Measurements from ENCODE around the gene HK2. TPM values are rescaled to one million over a fixed set of nuclear protein-coding genes. Genes with fewer than 3 reads are reported as not detected.
"Not testable (repeated sequence)": the region's sequence is repeated elsewhere in the genome, so short reads cannot be mapped to it uniquely, and the experiment has no call there.

Gene HK2
- total RNA-seq, 1 experiment from 2014 or later, result 43.8 TPM

GRCh38 chr2:74831693-74832530 lies 2.0 kb upstream of the HK2 start:
- H3K9me3 ChIP-seq (ENCODE audit: low read length), result no peaks in the 10 kb centered on the region
- H3K4me1 ChIP-seq (ENCODE audit: insufficient read depth, low read length), result peaks cover 31% of the 10 kb centered on the region
- peaks cover 30% of the 10 kb centered on the region for H3K79me2 ChIP-seq (ENCODE audit: low read length)
- CTCF ChIA-PET, result no interaction called here
- no peak overlapping the region for H3K9ac ChIP-seq (ENCODE audit: low read length)
- no peak overlapping the region for H3K4me3 ChIP-seq (ENCODE audit: low read length)
- no peaks in the 10 kb centered on the region for H3K27me3 ChIP-seq (ENCODE audit: low read length)
- H3K9me2 ChIP-seq (replicated peaks; ENCODE audit: low read length), result no peaks in the 10 kb centered on the region
- no TSS peak for BruUV-seq (replicated peaks)
- TF ChIP-seq CTCF (conservative IDR thresholded peaks at IDR 0.05; ENCODE audit: low read depth, low read length) (no peak), EZH2phosphoT487 (IDR thresholded peaks at IDR 0.05; ENCODE audit: borderline replicate concordance, low read length) (no peak), EZH2 (IDR thresholded peaks at IDR 0.05; ENCODE audit: low read length, unreplicated experiment) (no peak)
- H3K36me3 ChIP-seq (ENCODE audit: low read depth, low read length), result no peaks in the 10 kb centered on the region
- POLR2A ChIA-PET (ENCODE audit: unreplicated experiment), result no interaction called here
- intact Hi-C loops (cut with micrococcal nuclease), result no loop called here
- peak overlapping the region; percentile 38 for H3K4me2 ChIP-seq (ENCODE audit: low read length)
- H3K27ac ChIP-seq (ENCODE audit: low read length), result peak overlapping the region; percentile 33
- H2AFZ ChIP-seq (ENCODE audit: low read length), result no peak overlapping the region
- ATAC-seq (peak; percentile 18), DNase-seq (peak; percentile 73)
- H4K20me1 ChIP-seq (ENCODE audit: low read length), result peaks cover 11% of the 10 kb centered on the region
- no peaks in the 10 kb centered on the region for H3F3A ChIP-seq (ENCODE audit: low read length, unreplicated experiment)

- H3K79me2 ChIP-seq (ENCODE audit: low read length), result peaks cover 54% of the 10 kb centered on the region
- CTCF ChIA-PET, result interaction anchor here (0.6 kb wide), 1 partner anchor 144 kb away, joined by 3 read pairs; no protein-coding TSS in a partner anchor
- H4K20me1 ChIP-seq (ENCODE audit: low read length), result peaks cover 19% of the 10 kb centered on the region
- not testable (repeated sequence) for H3K9me2 ChIP-seq (replicated peaks; ENCODE audit: low read length); H3K9me3 ChIP-seq (ENCODE audit: low read length); DNase-seq; H3F3A ChIP-seq (ENCODE audit: low read length, unreplicated experiment); H3K36me3 ChIP-seq (ENCODE audit: low read depth, low read length); H3K27me3 ChIP-seq (ENCODE audit: low read length)
- H3K4me2 ChIP-seq (ENCODE audit: low read length), result peak overlapping the region; percentile 91
- POLR2A ChIA-PET (ENCODE audit: unreplicated experiment), result interaction anchor here (0.6 kb wide), 1 partner anchor 143 kb away, joined by 5 read pairs; no protein-coding TSS in a partner anchor
- ATAC-seq, result peak; percentile 1
- H2AFZ ChIP-seq (ENCODE audit: low read length), result peak overlapping the region; percentile 70
- H3K4me1 ChIP-seq (ENCODE audit: insufficient read depth, low read length), result peaks cover 42% of the 10 kb centered on the region
- TSS peak; percentile 45 for BruUV-seq (replicated peaks)
- H3K4me3 ChIP-seq (ENCODE audit: low read length), result peak overlapping the region; percentile 82
- peak overlapping the region; percentile 92 for H3K9ac ChIP-seq (ENCODE audit: low read length)
- intact Hi-C loops (cut with micrococcal nuclease), result loop anchor here (2.0 kb wide), 2 partner anchors 94 to 144 kb away; no protein-coding TSS in a partner anchor
- H3K27ac ChIP-seq (ENCODE audit: low read length), result peak overlapping the region; percentile 68
These were observed 386 bp downstream of the HK2 start for GRCh38 chr2:74834234-74834791.

GRCh38 chr2:74834792-74835755 lies 1.1 kb downstream of the HK2 start:
- peak overlapping the region; percentile 82 for H3K4me3 ChIP-seq (ENCODE audit: low read length)
- peak overlapping the region; percentile 68 for H3K27ac ChIP-seq (ENCODE audit: low read length)
- H3K4me1 ChIP-seq (ENCODE audit: insufficient read depth, low read length), result peaks cover 42% of the 10 kb centered on the region
- H3K9ac ChIP-seq (ENCODE audit: low read length), result peak overlapping the region; percentile 92
- no peak for TF ChIP-seq EZH2 (IDR thresholded peaks at IDR 0.05; ENCODE audit: low read length, unreplicated experiment)
- TF ChIP-seq EZH2phosphoT487 (IDR thresholded peaks at IDR 0.05; ENCODE audit: borderline replicate concordance, low read length), result no peak
- TF ChIP-seq CTCF (conservative IDR thresholded peaks at IDR 0.05; ENCODE audit: low read depth, low read length), result no peak
- H3K79me2 ChIP-seq (ENCODE audit: low read length), result peaks cover 60% of the 10 kb centered on the region
- ATAC-seq, result peak; percentile 32
- no peaks in the 10 kb centered on the region for H3F3A ChIP-seq (ENCODE audit: low read length, unreplicated experiment)
- H3K9me3 ChIP-seq (ENCODE audit: low read length), result no peaks in the 10 kb centered on the region
- BruUV-seq (replicated peaks), result no TSS peak
- intact Hi-C loops (cut with micrococcal nuclease), result loop anchor here (2.0 kb wide), 2 partner anchors 94 to 144 kb away; no protein-coding TSS in a partner anchor
- no peaks in the 10 kb centered on the region for H3K36me3 ChIP-seq (ENCODE audit: low read depth, low read length)
- H3K27me3 ChIP-seq (ENCODE audit: low read length), result no peaks in the 10 kb centered on the region
- DNase-seq, result peak; percentile 66
- peak overlapping the region; percentile 91 for H3K4me2 ChIP-seq (ENCODE audit: low read length)
- H3K9me2 ChIP-seq (replicated peaks; ENCODE audit: low read length), result no peaks in the 10 kb centered on the region
- POLR2A ChIA-PET (ENCODE audit: unreplicated experiment), result interaction anchor here (0.6 to 1.1 kb wide), 4 partner anchors 49 to 144 kb away, joined by 3 to 13 read pairs (median 6); no protein-coding TSS in a partner anchor
- peaks cover 19% of the 10 kb centered on the region for H4K20me1 ChIP-seq (ENCODE audit: low read length)
- H2AFZ ChIP-seq (ENCODE audit: low read length), result peak overlapping the region; percentile 70
- CTCF ChIA-PET, result interaction anchor here (0.7 to 1.0 kb wide), 2 partner anchors 118 to 258 kb away, joined by 3 to 9 read pairs; no protein-coding TSS in a partner anchor
